ENCODE measurements around the gene CTIF.
A peak's percentile ranks its signal among the peaks of the same experiment; 100 is the strongest.
"Not testable (repeated sequence)": the region's sequence is repeated elsewhere in the genome, so short reads cannot be mapped to it uniquely, and the experiment has no call there.

Gene CTIF

GRCh38 chr18:48538531-48539405 is at the start of gene CTIF:
CTIF (plus strand) TSS chr18:48539031; CDS start chr18:48619566, 80,535 bp downstream.
- peak; percentile 46 for DNase-seq

- DNase-seq, result no peak
These were observed 48.1 kb upstream of the CTIF start for GRCh38 chr18:48490641-48491293.

- DNase-seq, result no peak
These were observed 46.0 kb upstream of the CTIF start for GRCh38 chr18:48492880-48493279.

- no peak for DNase-seq
These were observed 45.2 kb upstream of the CTIF start for GRCh38 chr18:48493434-48494230.

GRCh38 chr18:48497863-48498262 is 41.0 kb upstream of the CTIF start:
- no peak for DNase-seq

- no peak for DNase-seq
These were observed 38.3 kb upstream of the CTIF start for GRCh38 chr18:48500517-48500916.

- DNase-seq, result no peak
These were observed 35.9 kb upstream of the CTIF start for GRCh38 chr18:48502906-48503305.

GRCh38 chr18:48504819-48505218 is 34.0 kb upstream of the CTIF start:
- no peak for DNase-seq

GRCh38 chr18:48506983-48507568 is 31.8 kb upstream of the CTIF start:
- DNase-seq, result not testable (repeated sequence)

GRCh38 chr18:48512498-48512897 is 26.3 kb upstream of the CTIF start:
- not testable (repeated sequence) for DNase-seq

GRCh38 chr18:48514786-48515185 is 24.0 kb upstream of the CTIF start:
- no peak for DNase-seq

- no peak for DNase-seq
These were observed 21.8 kb upstream of the CTIF start for GRCh38 chr18:48517048-48517447.

- no peak for DNase-seq
These were observed 19.3 kb upstream of the CTIF start for GRCh38 chr18:48519431-48520100.

GRCh38 chr18:48521723-48522122 is 17.1 kb upstream of the CTIF start:
- DNase-seq, result no peak

- DNase-seq, result no peak
These were observed 13.2 kb upstream of the CTIF start for GRCh38 chr18:48525671-48526070.

- DNase-seq, result no peak
These were observed 11.4 kb upstream of the CTIF start for GRCh38 chr18:48527461-48527860.

- DNase-seq, result no peak
These were observed 10.0 kb upstream of the CTIF start for GRCh38 chr18:48528861-48529260.

- no peak for DNase-seq
These were observed 9.0 kb upstream of the CTIF start for GRCh38 chr18:48529796-48530195.

GRCh38 chr18:48530399-48531081 is 8.3 kb upstream of the CTIF start:
- DNase-seq, result no peak

- no peak for DNase-seq
These were observed 7.8 kb upstream of the CTIF start for GRCh38 chr18:48531082-48531403.

GRCh38 chr18:48531908-48532307 is 6.9 kb upstream of the CTIF start:
- DNase-seq, result no peak

Measured in activated T-cell treated with anti-CD3 and anti-CD28 coated beads for 4 hours (primary cell).